ENCODE data around the gene MECR.

Gene MECR

GRCh38 chr1:29186707-29187106, 44.0 kb downstream of the MECR start:
- no peak for DNase-seq (ENCODE audit: low read depth in 2 of 2)
- H3K4me3 ChIP-seq (replicated peaks in 1 of 2; ENCODE audit: low read depth in 2 of 2, low read length in 2 of 2): no peak overlapping the region
- TF ChIP-seq, protein P1, sequence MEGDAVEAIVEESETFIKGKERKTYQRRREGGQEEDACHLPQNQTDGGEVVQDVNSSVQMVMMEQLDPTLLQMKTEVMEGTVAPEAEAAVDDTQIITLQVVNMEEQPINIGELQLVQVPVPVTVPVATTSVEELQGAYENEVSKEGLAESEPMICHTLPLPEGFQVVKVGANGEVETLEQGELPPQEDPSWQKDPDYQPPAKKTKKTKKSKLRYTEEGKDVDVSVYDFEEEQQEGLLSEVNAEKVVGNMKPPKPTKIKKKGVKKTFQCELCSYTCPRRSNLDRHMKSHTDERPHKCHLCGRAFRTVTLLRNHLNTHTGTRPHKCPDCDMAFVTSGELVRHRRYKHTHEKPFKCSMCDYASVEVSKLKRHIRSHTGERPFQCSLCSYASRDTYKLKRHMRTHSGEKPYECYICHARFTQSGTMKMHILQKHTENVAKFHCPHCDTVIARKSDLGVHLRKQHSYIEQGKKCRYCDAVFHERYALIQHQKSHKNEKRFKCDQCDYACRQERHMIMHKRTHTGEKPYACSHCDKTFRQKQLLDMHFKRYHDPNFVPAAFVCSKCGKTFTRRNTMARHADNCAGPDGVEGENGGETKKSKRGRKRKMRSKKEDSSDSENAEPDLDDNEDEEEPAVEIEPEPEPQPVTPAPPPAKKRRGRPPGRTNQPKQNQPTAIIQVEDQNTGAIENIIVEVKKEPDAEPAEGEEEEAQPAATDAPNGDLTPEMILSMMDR (IDR thresholded peaks at IDR 0.05; ENCODE audit: low read depth, low read length): no peak

DNA sequence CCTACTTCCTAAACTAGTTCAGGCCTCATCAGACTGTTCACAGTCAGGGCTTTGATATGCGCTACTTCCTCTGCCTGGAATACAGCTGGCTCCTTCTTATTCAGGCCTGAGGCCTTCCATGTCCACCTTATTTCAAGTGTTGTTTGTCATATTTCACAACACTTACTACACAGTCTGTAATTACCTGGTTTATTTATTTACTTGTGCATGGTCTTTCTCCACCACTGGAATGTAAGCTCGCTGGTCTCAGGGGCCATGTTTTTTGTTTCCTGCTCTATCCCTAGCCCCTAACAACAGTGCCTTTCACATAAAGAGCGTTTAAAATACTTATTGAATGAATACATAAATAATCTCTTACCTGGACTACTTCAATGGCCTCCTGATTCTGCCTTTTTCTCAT, 44.5 kb downstream of the MECR start:
- H3K4me3 ChIP-seq (replicated peaks in 1 of 2; ENCODE audit: low read depth in 2 of 2, low read length in 2 of 2): no peak overlapping the region
- TF ChIP-seq, protein P1 (IDR thresholded peaks at IDR 0.05; ENCODE audit: low read depth, low read length): no peak
- no peak for DNase-seq (ENCODE audit: low read depth in 2 of 2)

- no peak overlapping the region for H3K4me3 ChIP-seq (replicated peaks in 1 of 2; ENCODE audit: low read depth in 2 of 2, low read length in 2 of 2)
- TF ChIP-seq, protein P1 (IDR thresholded peaks at IDR 0.05; ENCODE audit: low read depth, low read length): no peak
- no peak for DNase-seq (ENCODE audit: low read depth in 2 of 2)
Observed at GRCh38 chr1:29183287-29183686, 47.4 kb downstream of the MECR start.

DNA sequence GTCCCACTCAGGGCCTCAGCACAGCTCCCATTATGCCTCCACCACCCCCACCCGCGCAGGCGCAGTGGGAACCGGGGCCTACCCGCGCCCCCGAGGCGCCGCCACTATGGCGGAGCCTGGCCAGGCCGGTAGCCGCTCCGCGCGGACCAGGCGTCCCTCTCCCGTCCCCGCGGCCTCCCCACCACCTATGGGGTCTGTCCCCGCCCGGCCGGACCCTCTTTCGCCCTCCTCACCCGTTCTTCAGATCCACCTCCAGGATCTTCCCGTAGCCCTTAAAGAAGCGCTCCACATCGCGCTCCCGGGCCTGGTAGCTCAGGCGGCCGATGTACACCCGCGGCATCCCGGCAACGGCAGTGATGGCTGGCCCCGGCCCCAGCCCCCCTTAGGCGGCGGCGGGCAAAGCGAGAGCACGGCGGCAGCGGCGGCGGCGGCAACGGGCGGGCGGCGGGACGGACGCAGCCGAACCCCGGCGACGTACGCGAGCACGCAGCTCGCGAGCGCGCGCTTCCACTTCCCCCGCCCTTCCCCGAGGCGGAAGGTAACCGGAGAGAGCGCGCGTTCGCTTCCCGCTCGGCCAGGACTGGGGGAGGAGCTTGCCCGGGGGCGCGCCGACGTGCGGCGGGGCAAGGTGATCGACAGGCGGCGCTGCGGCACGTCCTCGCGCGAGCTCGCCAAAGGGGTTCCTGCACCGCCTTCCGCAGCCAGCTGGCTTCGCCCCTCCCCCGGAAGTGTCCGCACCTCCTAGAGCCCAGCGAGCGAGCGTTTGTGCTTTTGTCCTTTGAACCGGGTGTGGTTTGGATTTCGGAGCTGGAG, 49.1 kb downstream of the MECR start, which contains the start of gene SRSF4:
Gene SRSF4, minus strand, starts transcription at position 488 of the 813 bp plus-strand sequence. Its CDS starts 148 bp downstream, at position 340.
- TF ChIP-seq, protein P1 (IDR thresholded peaks at IDR 0.05; ENCODE audit: low read depth, low read length): peak; percentile 14
- DNase-seq (ENCODE audit: low read depth in 2 of 2): peak; percentile 98 to 99
- H3K4me3 ChIP-seq (replicated peaks in 1 of 2; ENCODE audit: low read depth in 2 of 2, low read length in 2 of 2): peak within 1 kb of the TSS; percentile 97

DNA sequence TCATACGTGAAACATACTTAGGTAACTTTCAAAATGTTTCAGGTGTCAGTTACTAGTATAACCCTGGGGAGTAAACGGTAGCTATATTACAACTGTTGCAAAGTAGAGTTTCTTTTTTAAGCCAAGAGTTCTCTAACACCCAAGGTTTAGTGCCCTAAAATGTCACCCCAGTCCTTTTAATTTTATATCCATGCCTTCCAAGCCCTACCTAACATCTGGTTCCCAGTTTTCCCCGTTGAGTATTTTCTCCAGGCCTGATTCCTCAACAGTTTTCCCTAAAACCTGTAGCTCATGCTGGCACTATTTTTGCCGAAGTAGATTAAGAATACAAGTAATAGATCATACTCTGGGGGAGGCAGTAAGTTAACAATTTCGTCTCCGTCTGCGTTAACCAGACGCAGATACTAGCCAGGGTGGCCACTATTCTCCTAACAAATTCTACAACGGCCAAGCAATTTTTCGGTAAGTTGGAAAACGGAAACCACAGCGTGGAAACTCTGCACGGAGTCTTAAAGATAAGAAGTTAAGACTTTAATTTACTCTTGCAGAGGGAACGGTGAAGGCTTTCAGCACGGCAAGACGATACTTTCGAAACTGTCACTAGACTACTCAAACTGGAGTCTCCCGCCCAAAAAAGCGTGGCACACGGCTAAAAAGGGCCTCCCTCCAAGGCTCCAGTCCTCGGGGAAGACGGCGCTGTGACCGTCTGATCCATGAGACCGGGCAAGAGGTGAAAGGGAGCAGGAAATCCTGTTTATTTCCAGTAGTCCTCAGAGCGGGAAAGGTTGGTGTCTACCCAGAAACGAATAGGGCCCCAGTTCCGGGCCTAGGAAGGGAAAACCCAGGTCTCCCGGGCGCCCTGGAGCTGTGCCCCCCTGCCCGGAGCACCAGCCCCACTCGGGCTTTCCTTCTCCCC, 50.0 kb downstream of the MECR start:
- peak overlapping the region; percentile 97 for H3K4me3 ChIP-seq (replicated peaks in 1 of 2; ENCODE audit: low read depth in 2 of 2, low read length in 2 of 2)
- no peak for DNase-seq (ENCODE audit: low read depth in 2 of 2)
- TF ChIP-seq, protein P1 (IDR thresholded peaks at IDR 0.05; ENCODE audit: low read depth, low read length): no peak

DNA sequence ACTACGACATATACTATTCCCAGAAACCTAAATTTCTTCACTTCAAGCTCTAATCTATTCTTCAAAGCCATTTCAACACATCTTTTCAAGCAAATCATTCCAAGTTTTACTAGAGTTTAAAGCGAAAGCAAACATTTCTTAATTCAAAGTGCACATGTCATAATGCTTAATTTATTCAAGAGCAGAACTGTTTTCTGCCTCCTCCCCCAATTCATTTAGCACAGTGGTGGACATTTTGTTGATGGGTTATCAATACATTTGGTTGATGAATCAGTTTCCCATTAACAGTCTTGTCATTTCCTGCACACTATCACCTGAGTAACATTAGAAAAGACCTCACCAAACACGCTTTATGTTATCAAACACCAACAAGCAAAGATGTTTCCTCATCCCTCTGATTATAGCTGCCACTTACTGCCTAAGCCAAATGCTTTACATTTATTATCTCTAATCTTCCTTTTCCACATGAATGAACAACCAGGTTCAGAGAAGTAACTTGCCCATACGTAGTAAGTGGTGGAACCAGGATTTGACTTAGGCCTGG, 51.0 kb downstream of the MECR start:
- H3K4me3 ChIP-seq (replicated peaks in 1 of 2; ENCODE audit: low read depth in 2 of 2, low read length in 2 of 2): peak overlapping the region; percentile 97
- DNase-seq (ENCODE audit: low read depth in 2 of 2): peak; percentile 23 to 66
- TF ChIP-seq, protein P1 (IDR thresholded peaks at IDR 0.05; ENCODE audit: low read depth, low read length): no peak

Data from cardiac fibroblast (primary cell).